Activated CD8-positive, alpha-beta memory T cell treated with anti-CD3 and anti-CD28 coated beads for 1 hour (primary cell): ENCODE results near the gene DMD.
"Not testable (repeated sequence)": the region's sequence is repeated elsewhere in the genome, so short reads cannot be mapped to it uniquely, and the experiment has no call there.

Source experiments
- DNase-seq, 2 donors: peaks; one replicate each; pipeline ENCODE4 v3.0.0-alpha.2; 2020; ENCODE audit warnings: low read depth in 1 of 2; ENCODE audit errors: extremely low read depth in 1 of 2

The DMD gene

DNA sequence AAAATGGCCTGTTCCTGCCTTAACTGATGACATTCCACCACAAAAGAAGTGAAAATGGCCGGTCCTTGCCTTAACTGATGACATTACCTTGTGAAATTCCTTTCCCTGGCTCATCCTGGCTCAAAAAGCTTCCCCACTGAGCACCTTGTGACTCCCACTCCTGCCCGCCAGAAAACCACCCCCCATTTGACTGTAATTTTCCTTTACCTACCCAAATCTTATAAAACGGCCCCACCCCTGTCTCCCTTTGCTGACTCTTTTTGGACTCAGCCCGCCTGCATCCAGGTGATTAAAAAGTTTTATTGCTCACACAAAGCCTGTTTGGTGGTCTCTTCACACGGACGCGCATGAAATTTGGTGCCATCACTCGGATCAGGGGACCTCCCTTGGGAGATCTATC is 1833.5 kb downstream of the DMD start:
- not testable (repeated sequence) for DNase-seq

DNA sequence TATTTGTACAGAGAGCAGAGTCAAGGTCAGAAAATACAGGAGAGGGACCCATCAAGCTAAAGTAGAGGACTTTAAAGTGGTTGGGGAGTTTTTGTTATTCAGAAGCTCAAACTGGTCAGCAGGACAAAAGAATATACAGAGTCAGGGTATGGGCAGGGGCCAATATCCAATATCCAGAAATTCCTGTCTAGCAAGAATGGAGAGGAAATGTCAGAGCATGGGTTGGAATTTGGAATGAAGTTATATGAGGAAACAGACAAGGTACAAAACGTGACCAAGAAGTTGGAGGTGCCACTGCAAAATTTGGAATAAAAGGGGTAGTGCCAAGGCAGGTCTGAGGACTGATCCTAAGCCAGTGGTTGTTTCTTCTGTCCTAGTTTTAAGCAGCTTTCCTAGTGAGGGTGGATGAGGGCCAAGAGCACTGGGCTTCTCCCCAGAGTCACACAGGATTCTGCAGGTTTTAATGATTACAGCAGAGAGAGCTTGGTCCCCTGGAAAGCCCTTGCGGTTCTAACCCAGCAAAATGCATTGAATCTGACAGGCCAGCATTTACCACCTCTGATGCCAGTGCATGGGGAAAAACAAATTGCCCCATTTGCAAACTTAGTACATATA is 1834.8 kb downstream of the DMD start:
- DNase-seq: no peak

DNA sequence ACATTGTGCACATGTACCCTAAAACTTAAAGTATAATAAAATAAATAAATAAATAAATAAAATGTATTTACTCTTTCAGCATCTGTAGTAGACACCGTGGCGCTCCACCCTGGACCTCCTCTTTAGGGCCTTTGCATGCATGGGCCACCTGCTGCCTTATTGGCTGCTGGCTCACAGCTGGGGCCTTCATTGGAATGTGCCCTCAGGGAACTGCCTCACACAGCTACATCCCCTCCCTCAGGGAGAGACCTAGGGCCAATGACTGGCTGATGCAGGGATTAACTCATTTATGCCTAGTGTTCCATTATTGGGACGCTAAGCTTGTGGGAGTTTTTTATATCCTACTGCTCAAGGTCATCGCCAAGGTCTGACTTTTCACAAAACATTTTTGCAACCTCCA is 1836.6 kb downstream of the DMD start:
- no peak for DNase-seq

DNA sequence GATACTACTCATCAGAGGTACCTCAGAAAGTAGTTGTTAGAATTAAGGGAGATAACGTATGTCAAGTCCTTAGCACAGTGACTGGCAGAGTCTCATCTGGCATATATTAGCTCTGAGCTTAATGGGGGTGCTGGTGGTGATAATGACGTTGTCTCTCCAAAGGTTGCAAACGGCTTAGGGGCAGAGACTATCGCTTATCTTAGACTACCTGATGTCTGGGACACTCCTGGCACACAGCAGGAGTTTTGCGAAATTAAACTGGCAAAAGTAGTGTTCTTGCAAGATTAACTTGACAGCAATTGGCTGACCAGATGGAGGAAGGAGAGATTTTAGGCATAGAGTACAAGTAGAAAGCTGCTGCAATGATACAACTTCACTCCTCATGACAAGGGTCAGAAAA is 1839.4 kb downstream of the DMD start:
- no peak for DNase-seq

DNA sequence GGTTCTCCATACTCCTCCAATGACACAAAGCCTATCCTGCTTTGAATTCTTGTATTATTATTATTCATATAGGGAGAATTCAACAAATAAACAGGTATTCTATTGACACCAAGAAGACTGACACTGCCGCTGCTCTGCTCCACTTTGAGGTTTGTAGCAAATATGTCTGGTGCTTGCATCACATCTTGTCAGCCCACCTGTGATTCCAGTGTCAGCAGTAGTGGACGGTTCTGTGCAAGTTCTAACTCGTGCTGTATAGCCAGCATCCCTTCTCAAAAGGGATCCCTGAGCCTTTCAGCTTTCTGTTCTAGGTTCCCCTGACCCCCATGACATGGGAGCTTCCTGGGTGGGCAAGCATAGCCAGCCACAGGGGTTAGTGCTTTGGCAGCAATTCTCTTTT is 1843.5 kb downstream of the DMD start:
- no peak for DNase-seq

DNA sequence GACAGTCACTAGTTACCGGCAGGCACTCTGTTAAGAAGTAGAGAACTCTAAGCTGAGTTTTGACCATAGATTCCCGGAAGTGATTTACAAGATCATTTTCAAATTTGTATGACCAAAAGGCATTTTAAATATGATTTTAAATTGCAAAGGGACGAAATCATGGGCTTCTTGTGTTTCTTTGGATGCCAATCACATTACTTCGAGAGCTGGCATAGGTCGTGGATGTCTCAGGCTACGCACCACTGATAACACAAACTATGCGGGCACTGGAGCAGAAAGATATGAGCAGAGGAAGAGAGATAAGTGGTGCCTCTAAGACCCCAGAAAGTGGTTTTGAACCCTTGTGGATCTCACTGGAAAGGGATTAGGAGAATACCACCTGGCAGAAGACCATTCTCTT is 1845.3 kb downstream of the DMD start:
- no peak for DNase-seq

DNA sequence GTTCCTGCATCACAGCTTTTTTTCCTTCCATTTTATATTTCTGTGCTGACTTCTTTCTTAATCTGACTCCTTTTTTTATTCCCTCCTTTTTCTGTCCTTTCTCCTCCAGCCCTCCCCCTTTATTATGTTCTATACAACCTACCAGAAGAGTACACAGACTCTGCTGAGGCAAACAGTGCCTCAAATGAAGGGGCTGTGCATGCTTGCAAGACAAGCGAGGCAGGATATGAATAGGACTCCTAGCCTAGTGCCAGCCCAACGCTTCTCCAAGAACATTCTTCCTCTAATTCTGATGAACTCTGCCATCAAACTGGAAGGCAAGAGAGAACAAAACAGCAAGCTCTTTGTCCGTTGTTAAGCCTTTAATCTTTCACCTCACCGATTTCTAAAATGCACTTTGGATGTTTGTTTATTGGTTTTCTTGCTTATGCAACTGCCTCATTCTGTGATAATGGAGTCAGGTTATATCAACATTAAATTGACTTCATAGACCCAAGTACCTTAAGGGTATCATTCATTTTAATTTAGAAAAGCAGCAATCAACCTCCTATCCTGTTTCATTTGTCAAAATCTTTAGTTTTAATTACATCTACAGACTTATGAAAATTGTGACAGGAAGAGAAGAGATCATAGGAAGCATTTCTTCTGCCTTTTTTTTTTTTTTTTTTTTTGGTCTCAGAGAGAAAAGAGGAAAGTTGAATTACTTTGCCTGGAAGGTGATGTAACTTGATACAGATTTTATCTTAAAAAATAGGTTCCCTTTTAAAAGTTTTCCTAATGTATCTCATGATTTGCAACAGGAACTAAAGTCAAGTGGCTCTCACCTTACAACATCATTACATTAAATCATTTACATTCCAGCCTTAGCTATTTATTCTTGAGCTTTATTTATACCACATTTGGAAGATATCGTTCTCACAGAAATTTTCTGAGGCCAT is 1854.8 kb downstream of the DMD start:
- no peak for DNase-seq

DNA sequence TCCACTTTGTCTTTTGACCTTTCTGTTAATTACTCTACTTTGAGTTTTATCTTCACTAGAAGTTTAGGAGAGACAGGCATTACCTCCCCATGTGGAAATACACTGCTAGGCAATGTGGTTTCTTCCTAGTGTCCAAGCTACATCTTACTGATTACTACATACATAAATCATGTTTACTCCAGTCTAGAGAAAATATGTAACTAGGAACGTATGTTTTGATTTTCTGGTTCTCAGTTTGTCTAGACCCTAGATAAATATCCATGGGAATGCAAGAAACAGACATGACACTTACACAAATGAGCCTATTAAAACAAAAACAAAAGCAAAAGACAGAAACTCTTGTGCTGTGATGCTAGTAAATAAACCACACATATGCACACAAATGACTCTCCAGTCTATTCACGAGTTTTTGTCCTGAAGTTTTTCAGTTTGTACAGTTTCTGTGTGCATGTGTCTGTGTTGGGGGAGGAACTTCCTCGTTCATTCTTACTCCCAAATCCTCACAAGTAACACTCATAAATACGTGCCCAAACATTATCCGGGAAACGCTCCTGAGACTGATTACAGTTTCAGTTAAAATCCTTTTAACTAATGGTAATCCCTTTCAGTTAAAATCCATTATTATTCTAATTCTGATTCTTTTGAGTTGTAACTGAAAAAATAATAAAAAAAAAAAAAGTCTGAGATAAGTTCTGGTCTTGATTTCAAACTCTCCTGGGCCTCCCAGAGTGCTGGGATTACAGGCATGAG is 1856.0 kb downstream of the DMD start:
- DNase-seq: no peak

DNA sequence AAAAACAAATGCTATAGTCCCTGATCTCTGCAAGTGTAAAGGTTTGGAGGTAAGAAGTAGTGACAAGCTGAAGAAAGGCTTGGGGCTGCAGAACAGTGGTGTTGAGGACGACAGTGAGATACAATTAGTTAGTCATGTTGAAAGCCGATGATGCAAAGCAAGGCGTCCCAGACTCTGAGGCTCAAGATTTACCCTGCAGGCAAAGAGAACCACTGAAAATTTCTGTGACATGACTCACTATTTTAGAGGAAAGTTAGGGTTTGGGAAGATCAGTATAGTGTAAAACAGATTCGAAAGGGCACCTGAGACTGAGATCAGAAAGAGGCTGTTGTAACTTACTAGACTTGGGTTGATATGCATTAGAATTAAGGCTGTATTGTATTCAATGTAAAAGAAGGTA is 1858.3 kb downstream of the DMD start:
- DNase-seq: no peak

DNA sequence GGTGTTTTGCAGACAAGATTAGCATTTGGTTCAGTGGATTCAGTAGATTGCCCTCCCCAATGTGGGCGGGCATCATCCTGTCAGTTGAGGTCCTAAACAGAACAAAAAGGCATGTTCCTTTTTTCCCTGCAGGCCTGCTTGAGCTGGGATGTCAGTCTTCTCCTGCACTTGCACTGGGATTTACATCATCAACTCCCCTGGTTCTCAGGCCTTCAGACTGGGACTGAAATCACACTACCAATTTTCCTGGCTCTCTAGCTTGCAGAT is 1860.6 kb downstream of the DMD start:
- DNase-seq: no peak

DNA sequence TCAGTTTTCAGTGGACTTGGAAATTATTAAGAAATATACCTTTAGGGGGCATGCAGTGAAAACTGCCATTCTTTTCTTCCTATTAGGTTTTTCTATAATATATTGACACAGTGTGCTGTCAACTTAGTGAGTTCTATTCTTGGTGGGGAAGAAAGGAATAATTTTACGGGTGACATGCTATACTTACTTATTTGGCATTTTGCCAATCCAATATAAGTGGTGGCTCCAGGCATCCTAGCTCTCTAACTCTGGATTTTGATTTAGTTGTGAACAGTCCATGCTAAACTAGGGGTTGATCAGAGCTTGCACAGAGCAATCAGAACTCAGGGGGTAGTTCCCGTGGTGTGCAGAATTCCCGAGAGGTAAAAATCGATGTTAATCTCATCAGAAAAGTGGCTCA is 1861.8 kb downstream of the DMD start:
- no peak for DNase-seq

DNA sequence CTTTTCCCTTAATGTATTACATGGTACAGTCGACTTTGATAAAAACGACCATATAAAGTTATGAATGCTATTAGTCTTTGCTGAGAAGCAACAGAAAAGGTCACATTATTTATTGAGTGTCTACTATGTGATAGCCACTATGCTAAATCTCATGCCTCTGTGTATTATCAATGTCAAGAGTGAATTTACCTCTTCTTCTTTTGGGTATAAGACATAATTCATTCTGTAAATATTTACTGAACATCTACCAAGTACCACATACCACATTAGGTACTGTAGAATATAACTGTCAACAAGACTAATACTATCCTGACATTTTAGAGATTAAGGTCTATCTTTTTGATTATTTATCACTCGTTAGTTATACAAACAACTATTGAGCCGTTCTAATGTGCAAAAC is 1870.8 kb downstream of the DMD start:
- no peak for DNase-seq

DNA sequence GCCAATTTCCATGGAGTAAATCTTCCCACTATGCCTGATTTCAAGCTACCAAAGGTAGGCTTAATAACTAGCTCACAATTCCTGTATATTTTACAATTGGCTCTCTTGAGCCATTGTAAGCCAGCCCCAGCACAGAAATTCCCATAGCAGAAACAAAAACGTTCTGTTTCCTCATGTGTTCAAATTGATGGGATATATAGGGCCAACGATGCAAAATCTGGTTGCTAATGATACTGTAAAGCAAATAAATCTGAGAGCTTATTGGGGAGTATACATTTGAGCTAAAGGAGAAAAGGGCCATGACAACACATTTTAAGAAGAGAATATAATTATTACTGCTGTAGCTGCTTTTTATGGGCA is 1872.4 kb downstream of the DMD start:
- no peak for DNase-seq

DNA sequence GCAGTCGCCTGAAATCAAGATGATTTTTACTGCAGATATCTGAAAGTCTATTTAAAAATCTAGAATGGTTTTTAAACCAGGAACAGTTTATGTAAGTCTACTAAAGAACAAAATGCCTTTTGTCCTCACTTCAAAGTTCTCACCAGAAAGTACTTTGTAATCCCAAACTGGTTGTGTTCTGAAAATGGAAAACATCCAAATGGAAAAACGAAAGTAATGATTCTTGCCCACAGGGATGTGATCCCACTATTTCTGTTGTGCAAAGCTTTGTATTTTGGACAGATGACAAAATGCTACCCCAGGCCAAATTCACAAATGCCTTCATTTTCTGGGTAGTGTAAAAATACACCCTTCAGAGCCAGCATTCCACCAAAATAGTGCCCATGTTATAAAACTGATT is 1874.0 kb downstream of the DMD start:
- DNase-seq: no peak

DNA sequence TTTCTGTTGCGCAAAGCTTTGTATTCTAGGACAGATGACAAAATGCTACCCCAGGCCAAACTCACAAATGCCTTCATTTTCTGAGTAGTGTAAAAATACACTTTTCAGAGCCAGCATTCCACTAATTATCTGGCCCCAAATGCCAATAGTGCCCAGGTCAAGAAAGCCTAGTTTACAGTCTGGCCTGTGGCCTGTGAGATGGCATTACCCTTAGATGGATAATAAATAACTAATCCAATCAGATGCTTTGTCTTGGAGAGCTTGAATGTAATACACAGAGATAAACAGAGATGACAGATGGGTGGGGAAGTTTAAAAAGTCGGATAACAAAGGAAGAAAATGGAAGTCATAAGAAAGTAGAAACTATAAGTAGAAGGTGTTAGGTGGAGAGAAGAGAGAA is 1874.9 kb downstream of the DMD start:
- DNase-seq: no peak

DNA sequence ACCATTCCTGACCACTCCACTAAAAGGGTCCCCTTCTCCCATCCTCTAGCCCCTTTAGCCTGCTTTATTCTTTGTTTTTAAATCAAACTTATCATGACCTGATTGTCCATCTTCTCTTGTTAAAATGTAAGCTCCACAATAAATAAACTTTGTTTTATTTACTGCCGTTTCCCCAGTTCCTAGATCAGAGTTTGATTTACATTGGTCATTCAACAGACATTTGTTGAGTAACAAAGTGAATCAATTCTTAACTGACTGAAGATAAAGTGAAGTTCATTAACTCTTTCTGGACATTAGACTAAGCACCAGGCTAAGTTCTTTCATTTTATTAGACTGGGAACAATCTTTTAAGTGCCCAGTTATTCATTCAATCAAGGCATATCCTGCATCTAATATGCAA is 1876.4 kb downstream of the DMD start:
- DNase-seq: no peak

DNA sequence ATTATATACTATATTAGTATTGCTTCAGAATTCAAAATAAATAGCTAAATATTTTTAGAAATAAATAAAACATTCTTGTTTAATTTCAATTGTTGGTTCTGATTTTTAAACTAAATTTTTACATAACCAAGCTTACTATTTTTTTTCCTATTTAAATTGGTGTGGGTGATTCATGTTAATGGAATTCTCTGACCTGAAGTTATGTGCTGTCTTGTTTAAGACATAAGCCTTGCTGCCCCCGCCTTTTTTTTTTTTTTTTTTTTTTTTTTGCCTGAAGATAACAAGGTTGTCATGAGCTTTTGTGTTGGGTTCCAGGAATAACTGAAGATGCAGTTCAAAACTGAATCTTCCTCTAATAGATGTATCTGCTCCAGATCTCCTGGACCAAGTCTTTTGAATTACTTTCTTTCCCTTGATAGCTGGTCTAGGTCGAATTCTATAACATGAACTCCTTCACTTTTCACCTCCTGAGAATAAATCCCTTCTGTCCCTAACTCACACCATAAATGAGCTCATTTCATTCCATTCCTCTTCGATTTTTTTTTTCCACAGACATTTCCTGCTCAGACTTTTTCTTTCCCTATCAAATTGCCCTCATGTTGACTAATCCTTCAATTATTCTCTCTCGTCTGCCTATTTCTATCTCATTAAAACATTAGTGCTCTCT is 1878.1 kb downstream of the DMD start:
- DNase-seq: no peak

DNA sequence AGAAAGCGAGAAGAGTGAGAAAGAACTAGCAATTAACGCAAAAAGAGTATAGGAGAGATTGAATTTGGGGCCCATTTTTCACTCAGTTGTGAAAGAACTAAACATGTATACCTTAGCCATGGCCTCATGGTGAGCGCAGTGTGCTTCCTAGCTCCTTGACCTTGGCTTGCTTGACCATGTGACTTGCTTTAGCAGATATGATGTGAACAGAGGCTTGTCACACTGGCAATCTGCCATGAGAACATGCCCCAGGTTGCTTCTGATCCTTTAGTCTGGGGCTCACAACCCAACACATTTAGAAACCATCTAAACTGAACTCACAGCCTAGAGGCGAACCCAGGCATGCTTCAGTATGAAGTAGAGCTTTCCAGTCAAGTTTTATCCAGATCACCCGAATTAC is 1879.4 kb downstream of the DMD start:
- DNase-seq: no peak

DNA sequence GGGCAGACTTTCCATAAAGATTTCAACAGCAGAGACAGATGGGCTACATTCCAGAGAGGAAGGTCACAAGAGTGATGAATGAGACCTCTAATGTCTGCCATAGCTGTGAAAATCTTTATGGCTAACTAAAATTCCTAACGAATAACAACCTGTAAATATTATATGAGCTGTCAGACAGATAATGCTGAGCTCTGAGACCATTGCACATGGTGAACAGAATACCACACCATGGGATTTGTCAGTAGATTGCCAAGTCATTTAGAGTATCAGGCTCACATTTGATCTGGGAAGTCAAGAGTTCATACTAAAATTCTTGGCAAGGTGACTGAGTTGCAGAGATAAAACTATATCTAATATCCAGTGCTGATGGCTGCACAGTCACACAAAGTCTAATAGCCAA is 1880.3 kb downstream of the DMD start:
- DNase-seq: no peak

DNA sequence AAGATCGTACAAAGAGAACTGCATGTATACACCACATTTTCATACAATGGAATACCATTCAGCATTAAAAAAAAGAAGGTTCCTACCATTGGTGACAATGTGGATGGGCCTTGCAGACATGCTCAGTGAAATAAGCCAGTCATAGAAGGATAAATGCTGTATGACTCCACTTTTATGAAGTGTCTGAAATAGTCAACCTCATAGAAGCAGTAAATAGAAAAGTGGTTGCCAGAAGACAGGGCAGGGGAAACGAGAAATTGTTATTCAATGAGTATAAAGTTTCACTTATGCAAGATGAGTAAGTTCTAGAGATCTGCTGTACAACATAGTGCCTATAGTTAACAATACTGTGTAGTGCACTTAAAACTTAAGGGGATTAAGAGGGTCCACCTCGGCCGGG is 1882.1 kb downstream of the DMD start:
- DNase-seq: no peak

DNA sequence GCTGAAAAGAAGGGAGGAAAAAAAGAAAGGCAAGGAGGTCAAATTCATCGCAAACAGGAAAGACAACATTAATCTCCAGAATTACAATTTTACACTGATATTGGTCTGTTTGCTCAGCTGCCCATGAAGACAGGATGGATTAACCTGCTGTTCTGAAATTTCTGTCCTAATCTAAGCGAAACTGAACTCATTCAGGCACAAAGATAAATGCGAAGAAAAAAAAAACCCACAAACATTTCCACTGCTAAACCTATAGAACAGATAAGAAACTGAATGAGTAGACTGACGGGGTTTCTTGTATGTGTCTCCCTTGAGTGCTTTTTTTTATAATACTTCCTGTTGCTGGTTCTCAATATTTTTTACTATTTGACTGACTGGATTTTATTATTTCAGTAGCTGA is 1887.7 kb downstream of the DMD start:
- no peak for DNase-seq

DNA sequence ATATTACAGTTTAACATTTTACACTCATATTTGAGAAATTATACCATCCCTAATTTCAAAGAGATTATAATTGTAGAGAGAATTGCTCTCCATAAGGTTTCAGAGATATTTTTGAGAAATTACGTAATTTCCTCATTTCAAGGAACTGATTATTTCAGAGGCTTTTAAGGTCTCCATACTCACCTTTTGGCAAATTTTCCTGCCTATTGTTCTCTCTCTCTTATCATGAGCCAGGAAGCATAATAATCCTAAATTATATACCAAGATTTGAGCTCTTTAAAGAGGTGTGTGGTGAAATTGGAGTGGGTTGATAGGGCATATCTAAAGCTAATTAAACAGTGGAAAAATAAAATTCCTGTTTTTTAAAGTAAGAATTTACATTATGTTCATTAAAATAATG is 1890.6 kb downstream of the DMD start:
- no peak for DNase-seq
